ENCODE results near the gene PHACTR1. TPM values are rescaled to one million over a fixed set of nuclear protein-coding genes. Genes with fewer than 3 reads are reported as not detected.

PHACTR1 gene
- total RNA-seq, 1 donor from 2014 or later = 0.49 TPM

GRCh38 chr6:13299918-13300317 lies 583.4 kb downstream of the PHACTR1 start:
- TF ChIP-seq, protein P1, sequence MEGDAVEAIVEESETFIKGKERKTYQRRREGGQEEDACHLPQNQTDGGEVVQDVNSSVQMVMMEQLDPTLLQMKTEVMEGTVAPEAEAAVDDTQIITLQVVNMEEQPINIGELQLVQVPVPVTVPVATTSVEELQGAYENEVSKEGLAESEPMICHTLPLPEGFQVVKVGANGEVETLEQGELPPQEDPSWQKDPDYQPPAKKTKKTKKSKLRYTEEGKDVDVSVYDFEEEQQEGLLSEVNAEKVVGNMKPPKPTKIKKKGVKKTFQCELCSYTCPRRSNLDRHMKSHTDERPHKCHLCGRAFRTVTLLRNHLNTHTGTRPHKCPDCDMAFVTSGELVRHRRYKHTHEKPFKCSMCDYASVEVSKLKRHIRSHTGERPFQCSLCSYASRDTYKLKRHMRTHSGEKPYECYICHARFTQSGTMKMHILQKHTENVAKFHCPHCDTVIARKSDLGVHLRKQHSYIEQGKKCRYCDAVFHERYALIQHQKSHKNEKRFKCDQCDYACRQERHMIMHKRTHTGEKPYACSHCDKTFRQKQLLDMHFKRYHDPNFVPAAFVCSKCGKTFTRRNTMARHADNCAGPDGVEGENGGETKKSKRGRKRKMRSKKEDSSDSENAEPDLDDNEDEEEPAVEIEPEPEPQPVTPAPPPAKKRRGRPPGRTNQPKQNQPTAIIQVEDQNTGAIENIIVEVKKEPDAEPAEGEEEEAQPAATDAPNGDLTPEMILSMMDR (IDR thresholded peaks at IDR 0.05) = no peak
- TF ChIP-seq POLR2AphosphoS5 (IDR thresholded peaks at IDR 0.05; ENCODE audit: insufficient read depth in 1 of 2, low read depth in 1 of 2) = no peak
- no peak for TF ChIP-seq POLR2A (IDR thresholded peaks at IDR 0.05)
- peaks cover 14% of the 10 kb centered on the region for H3K4me1 ChIP-seq
- H3K9me3 ChIP-seq = no peaks in the 10 kb centered on the region
- peaks cover 0 to 15% of the 10 kb centered on the region in 2 donors for H3K36me3 ChIP-seq
- H3K27ac ChIP-seq = no peak overlapping the region
- intact Hi-C loops (cut with DNase I) = no loop called here
- no peak for DNase-seq (ENCODE audit: extremely low spot score in 2 of 2)
- H3K27me3 ChIP-seq = no peaks in the 10 kb centered on the region
- H3K4me3 ChIP-seq = no peak overlapping the region

GRCh38 chr6:13300643-13301590 lies 584.4 kb downstream of the PHACTR1 start:
- peaks cover 0 to 17% of the 10 kb centered on the region in 2 donors for H3K36me3 ChIP-seq

GRCh38 chr6:13302291-13302690 lies 585.7 kb downstream of the PHACTR1 start:
- peaks cover 14% of the 10 kb centered on the region for H3K4me1 ChIP-seq
- no peak for TF ChIP-seq POLR2AphosphoS5 (IDR thresholded peaks at IDR 0.05; ENCODE audit: insufficient read depth in 1 of 2, low read depth in 1 of 2)
- TF ChIP-seq, protein P1 (IDR thresholded peaks at IDR 0.05) = no peak
- no peak for TF ChIP-seq POLR2A (IDR thresholded peaks at IDR 0.05)
- H3K27me3 ChIP-seq = no peaks in the 10 kb centered on the region
- peak overlapping the region; percentile 75 for H3K27ac ChIP-seq
- no peaks in the 10 kb centered on the region for H3K9me3 ChIP-seq
- intact Hi-C loops (cut with DNase I) = no loop called here
- no peak overlapping the region for H3K4me3 ChIP-seq
- DNase-seq (ENCODE audit: extremely low spot score in 2 of 2) = no peak
- peaks cover 0 to 30% of the 10 kb centered on the region in 2 donors for H3K36me3 ChIP-seq

More at GRCh38 chr6:13300643-13301590, 584.4 kb downstream of the PHACTR1 start:
- H3K4me3 ChIP-seq = no peak overlapping the region
- no peaks in the 10 kb centered on the region for H3K27me3 ChIP-seq
- no peak overlapping the region for H3K27ac ChIP-seq
- intact Hi-C loops (cut with DNase I) = no loop called here
- DNase-seq (ENCODE audit: extremely low spot score in 2 of 2) = no peak
- TF ChIP-seq POLR2A (IDR thresholded peaks at IDR 0.05) (no peak), POLR2AphosphoS5 (IDR thresholded peaks at IDR 0.05; ENCODE audit: insufficient read depth in 1 of 2, low read depth in 1 of 2) (no peak)
- TF ChIP-seq, protein P1 (IDR thresholded peaks at IDR 0.05) = no peak
- no peaks in the 10 kb centered on the region for H3K9me3 ChIP-seq
- peaks cover 14% of the 10 kb centered on the region for H3K4me1 ChIP-seq

DNA sequence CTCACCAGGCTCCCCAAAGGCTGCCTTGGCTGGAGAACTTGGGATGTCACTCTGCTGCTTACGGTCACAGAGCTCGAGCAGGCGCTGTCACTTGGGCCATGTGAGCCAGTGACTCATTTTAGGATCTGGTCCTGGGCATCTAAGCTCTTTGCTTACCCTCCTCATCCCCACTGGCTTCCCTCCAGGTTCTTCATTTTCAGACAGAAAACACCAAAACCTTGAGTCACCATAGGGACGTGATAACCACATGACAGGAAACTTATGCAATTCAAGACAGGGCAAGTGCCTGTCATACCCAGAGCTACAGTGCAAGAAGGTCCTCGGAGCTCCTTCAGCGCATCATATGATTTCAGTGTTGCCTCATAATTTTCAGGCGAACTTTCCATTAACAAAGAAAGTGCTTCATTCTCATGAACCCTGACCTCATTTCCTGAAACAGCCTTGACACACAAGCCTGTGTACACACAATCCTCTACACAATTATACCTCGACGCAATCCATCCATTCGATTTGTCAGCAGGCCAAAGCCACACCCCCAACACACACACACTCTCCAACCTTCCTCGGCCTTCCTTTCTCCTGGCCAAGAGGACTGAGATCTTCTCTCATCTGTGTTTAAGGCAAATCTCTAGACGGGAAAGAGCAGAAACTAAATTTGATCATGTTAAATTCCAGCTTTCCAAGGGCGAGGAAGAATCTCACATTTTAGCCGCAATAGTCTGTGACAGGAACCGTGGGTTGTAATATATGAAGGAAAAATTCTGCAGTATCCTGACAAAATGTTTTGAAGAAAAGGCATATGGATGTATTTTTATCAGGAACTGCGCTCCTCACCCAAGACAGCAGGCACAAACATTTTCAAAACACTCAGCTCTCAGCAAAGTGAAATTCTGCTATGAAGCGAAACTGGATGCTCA lies 586.4 kb downstream of the PHACTR1 start:
- no peak for DNase-seq (ENCODE audit: extremely low spot score in 2 of 2)
- H3K36me3 ChIP-seq = peaks cover 0 to 33% of the 10 kb centered on the region in 2 donors
- H3K27me3 ChIP-seq = no peaks in the 10 kb centered on the region
- peak overlapping the region in 1 of 2 donors; percentile 3 for H3K4me3 ChIP-seq
- intact Hi-C loops (cut with DNase I) = no loop called here
- TF ChIP-seq POLR2AphosphoS5 (IDR thresholded peaks at IDR 0.05; ENCODE audit: insufficient read depth in 1 of 2, low read depth in 1 of 2) = peak; percentile 38 to 41
- TF ChIP-seq, protein P1 (IDR thresholded peaks at IDR 0.05) = no peak
- H3K4me1 ChIP-seq = peaks cover 14% of the 10 kb centered on the region
- peak overlapping the region; percentile 75 for H3K27ac ChIP-seq
- H3K9me3 ChIP-seq = no peaks in the 10 kb centered on the region
